H7 (cell line): Measurements from ENCODE around the gene OSBPL3. TPM values are rescaled to one million over a fixed set of nuclear protein-coding genes. Genes with fewer than 3 reads are reported as not detected.

Source experiments
- DNase-seq: peaks from one replicate; pipeline ENCODE4 v3.0.0; 2012
- H3K27me3 ChIP-seq: 2 replicates; pipeline ENCODE4 v1.6.0; 2011; ENCODE audit warnings: mild to moderate bottlenecking, low read length; ENCODE audit not compliant: control insufficient read depth, insufficient read depth
- H3K36me3 ChIP-seq: replicated peaks from 2 replicates; pipeline ENCODE4 v1.5.1; 2011; ENCODE audit warnings: low read length; ENCODE audit not compliant: control insufficient read depth, insufficient read depth
- H3K4me3 ChIP-seq: 2 replicates; pipeline ENCODE4 v1.5.1; 2011; ENCODE audit warnings: low read depth, mild to moderate bottlenecking, control low read depth, low read length, moderate library complexity; ENCODE audit not compliant: insufficient read depth
- total RNA-seq: library from RNA; depleted of rRNA; stranded (reverse); fragments of >200 nt; shearing (Covaris generic); gene quantifications from 2 replicates; pipeline ENCODE4 v1.2.3, GENCODE V29; 2014

Gene OSBPL3
- total RNA-seq, 1 experiment from 2014 or later: 8.8 TPM

GRCh38 chr7:24995466-24995865 is 15.5 kb upstream of the OSBPL3 start:
- no peaks in the 10 kb centered on the region for H3K27me3 ChIP-seq
- no peak overlapping the region for H3K4me3 ChIP-seq
- no peak for DNase-seq
- H3K36me3 ChIP-seq: no peaks in the 10 kb centered on the region

GRCh38 chr7:24992314-24992713 is 12.3 kb upstream of the OSBPL3 start:
- H3K4me3 ChIP-seq: no peak overlapping the region

GRCh38 chr7:24991353-24991752 is 11.4 kb upstream of the OSBPL3 start:
- no peaks in the 10 kb centered on the region for H3K36me3 ChIP-seq
- no peaks in the 10 kb centered on the region for H3K27me3 ChIP-seq
- H3K4me3 ChIP-seq: no peak overlapping the region
- DNase-seq: no peak

More at GRCh38 chr7:24992314-24992713, 12.3 kb upstream of the OSBPL3 start:
- Histone ChIP-seq H3K27me3 (no peaks in the 10 kb centered on the region), H3K36me3 (no peaks in the 10 kb centered on the region)
- no peak for DNase-seq

- H3K27me3 ChIP-seq: peaks cover 5% of the 10 kb centered on the region
- H3K4me3 ChIP-seq: no peak overlapping the region
- H3K36me3 ChIP-seq: no peaks in the 10 kb centered on the region
- no peak for DNase-seq
Observed at GRCh38 chr7:24987331-24987842, 7.4 kb upstream of the OSBPL3 start.

DNA sequence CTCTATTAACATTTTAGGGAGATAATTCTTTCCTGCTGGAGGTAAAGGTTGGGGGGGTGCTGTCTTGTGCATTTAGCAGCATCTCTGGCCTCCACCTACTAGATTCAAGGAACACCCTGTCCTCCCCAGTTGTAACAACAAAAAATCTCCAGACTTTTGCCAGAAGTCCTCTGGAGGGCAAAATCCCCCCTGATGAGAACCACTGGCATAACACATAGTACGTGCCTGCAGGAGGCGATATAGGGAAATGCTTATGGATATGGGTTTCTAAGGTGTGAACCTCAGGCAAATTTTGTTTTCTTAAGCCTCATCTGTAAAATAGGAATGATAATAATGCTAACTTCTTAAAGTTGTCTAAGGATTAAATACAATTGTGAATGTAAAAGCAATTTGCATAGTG is 2.9 kb upstream of the OSBPL3 start:
- Histone ChIP-seq H3K27me3 (peaks cover 27% of the 10 kb centered on the region), H3K4me3 (no peak overlapping the region), H3K36me3 (no peaks in the 10 kb centered on the region)
- DNase-seq: peak; percentile 30

DNA sequence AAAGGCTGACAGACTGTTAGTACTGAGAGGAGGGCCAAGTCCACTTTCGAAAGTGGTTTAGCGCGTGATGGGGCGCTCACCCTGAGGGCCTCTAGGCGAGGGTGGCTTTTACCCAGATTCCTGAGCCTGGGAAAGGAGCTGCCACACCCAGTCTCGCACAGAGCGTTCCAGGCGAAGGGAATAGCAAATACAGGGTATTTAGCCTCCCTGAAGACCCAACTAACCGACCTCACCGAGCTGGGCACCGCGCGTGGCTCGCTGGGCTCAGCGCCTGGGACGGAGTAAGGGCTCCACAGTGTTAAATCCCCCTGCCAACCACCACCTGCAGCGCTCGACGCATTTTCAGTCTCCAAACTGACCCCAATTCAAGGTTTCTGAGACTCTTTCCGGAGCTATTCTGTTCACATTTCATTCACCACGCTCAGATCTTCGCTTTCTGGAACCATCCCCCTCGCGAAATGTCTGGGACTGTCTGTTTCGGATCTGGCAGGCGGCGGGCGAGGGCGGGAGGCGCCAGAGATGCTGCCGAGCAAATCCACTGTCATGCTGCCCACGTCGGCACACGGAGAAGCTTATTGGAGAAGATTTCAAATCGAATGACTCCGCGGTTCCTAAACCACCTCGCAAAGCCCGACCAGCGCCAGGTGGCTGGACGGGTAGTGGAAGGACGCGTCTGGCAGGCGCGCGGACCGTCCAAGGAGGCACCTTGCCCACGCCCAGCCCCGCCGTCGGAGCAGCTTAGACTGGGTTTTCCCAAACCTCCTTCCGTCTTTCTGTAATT is 1.4 kb upstream of the OSBPL3 start:
- peak; percentile 43 for DNase-seq
- no peaks in the 10 kb centered on the region for H3K36me3 ChIP-seq
- peak overlapping the region; percentile 53 for H3K4me3 ChIP-seq
- H3K27me3 ChIP-seq: peaks cover 27% of the 10 kb centered on the region

DNA sequence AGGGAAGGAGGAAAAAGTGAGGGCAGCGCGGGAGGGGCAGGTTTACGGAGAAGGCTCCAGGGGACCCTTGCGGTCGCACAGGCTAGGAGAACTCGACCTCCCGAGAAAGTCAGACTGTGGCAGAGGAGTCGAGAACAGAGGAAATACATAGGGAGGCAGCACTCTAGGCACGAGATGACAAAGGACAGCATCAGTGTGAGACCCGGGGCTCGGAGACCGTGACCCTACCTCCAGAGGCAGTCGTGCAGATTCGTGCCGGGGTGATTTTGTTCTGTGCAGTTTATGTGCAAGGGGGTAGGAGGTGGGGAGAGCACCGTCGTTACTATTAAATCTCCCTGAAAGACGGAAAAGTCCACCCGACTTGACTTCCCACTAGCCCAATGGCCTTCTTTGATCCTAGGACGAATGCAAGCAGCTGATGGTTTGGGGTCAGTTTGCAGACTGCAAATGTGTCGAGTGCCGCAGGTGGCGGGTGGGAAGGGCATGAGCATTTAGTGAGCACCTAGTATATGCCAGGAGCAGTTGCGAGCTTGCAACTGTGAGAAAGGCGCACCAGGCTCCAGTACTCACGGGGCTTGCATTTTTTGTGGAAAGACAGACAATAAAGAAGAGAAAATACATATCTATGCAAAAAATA is 674 bp upstream of the OSBPL3 start:
- Histone ChIP-seq H3K27me3 (peaks cover 27% of the 10 kb centered on the region), H3K36me3 (no peaks in the 10 kb centered on the region), H3K4me3 (peak overlapping the region; percentile 53)
- no peak for DNase-seq

DNA sequence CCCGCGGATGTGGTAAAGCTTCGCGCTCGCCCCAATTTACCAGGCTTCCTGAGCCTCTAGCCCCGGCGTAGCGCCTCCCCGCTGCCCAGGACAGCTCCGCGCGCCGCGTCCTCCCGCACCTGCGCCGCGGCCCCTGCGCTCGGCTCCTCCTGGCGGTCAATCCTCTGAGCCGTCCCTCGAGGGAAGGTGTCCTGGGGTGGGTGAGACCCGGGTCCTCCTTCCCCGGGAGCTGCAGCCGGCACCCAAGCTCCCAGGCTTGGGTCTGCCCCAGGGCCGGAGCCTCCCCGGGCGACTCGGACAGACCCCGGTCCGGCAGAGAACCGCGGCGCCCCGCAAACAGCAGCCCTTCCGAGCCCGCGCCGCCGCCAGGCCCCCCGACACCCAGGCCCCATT is 512 bp downstream of the OSBPL3 start:
- Histone ChIP-seq H3K36me3 (no peaks in the 10 kb centered on the region), H3K4me3 (peak overlapping the region; percentile 73), H3K27me3 (peaks cover 27% of the 10 kb centered on the region)
- peak; percentile 81 for DNase-seq

GRCh38 chr7:24978843-24979469 is 1.0 kb downstream of the OSBPL3 start:
- Histone ChIP-seq H3K27me3 (peaks cover 27% of the 10 kb centered on the region), H3K36me3 (no peaks in the 10 kb centered on the region), H3K4me3 (peak overlapping the region; percentile 73)
- peak; percentile 25 for DNase-seq

GRCh38 chr7:24975644-24976260 is 4.2 kb downstream of the OSBPL3 start:
- peaks cover 6% of the 10 kb centered on the region for H3K27me3 ChIP-seq
- no peak overlapping the region for H3K4me3 ChIP-seq
- H3K36me3 ChIP-seq: no peaks in the 10 kb centered on the region
- no peak for DNase-seq

DNA sequence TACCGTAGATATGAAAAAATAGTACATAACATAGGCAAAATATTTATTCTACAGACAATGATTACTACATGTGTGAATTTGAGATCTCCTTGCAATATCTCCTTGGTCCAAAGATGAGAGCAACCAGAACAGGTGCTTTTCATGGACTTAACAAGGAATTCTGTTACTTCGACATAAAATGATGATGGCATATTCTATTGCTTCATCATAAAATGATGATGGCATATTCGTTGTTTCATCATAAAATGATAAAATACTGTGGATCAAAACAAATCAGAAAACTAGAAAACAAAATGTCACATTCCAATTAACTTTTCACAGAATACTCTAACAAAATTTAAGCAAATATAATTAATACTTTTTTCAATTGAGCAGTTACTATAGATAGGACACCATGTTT is 4.8 kb downstream of the OSBPL3 start:
- Histone ChIP-seq H3K4me3 (no peak overlapping the region), H3K36me3 (no peaks in the 10 kb centered on the region), H3K27me3 (peaks cover 3% of the 10 kb centered on the region)
- no peak for DNase-seq

DNA sequence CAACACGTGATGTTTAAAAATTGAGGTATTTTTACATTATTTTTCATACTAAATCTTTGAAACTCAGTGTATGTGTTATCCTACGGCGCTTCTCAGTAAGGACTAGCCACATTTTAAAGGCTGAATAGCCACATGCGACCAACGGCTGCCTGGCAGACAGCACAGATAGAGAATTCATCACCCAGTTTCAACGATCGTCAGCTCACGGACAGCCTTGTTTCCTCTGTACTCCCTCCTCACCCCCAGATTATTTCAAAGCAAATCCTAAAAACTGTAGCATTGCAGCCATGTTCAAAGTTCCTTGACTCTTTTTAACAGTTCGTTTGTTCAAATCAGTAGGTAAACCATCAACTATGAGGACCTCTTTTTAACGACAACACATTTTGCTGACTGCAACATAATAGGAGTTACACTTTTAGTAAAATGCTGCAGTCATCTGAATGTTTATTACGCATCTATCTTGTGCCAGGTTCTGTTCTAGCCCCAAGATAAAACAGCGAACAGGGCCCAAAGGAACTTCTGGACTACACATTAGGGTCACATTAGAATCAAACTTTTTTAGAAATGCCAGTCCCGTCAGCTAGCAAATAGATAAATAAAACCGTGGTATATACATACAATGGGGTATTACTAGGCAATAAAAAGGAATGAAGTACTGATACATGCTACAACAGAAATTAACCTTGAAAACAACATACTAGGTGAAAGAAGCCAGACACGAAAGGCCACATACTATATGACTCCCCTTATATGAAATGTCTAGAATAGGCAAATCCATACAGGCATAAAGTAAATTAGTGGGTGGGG is 5.7 kb downstream of the OSBPL3 start:
- Histone ChIP-seq H3K36me3 (no peaks in the 10 kb centered on the region), H3K4me3 (no peak overlapping the region), H3K27me3 (peaks cover 3% of the 10 kb centered on the region)
- DNase-seq: no peak

DNA sequence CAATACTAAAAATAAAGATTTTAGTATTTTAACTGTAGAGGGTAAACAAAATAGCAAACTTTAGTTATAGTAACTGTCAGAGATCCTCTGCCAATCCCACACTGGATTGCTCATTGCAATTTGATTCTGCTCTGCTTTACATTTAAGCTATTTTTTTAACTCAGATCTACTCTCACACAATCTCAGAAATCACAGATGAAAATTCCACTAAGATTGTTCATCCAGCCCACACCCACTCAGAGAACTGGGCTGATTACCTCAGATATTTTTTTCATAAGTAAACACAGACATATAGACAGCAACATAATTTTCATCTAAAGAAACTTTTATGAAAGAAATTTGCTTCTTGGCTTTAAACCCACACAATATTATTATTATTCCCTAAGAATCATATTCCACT is 7.0 kb downstream of the OSBPL3 start:
- Histone ChIP-seq H3K27me3 (no peaks in the 10 kb centered on the region), H3K36me3 (no peaks in the 10 kb centered on the region), H3K4me3 (no peak overlapping the region)
- DNase-seq: no peak

DNA sequence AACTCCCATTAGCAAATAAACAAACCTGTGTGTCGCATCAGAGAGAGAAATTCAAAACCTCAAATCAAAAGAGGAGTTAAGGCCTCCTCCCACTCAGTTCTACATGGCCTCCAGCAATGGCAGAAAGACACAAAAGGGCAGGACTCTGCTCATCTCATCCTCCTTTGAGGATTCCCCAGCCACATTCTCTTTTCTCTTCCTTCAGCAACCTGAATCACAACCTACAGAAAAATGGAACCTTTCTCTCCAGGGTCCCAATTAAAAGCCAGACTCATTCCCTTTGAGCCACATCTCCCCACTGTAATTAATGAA is 7.9 kb downstream of the OSBPL3 start:
- Histone ChIP-seq H3K27me3 (no peaks in the 10 kb centered on the region), H3K4me3 (no peak overlapping the region), H3K36me3 (no peaks in the 10 kb centered on the region)
- DNase-seq: no peak
